ENCODE measurements around the gene PTPN4. TPM values are rescaled to one million over a fixed set of nuclear protein-coding genes. Genes with fewer than 3 reads are reported as not detected.
A peak's percentile ranks its signal among the peaks of the same experiment; 100 is the strongest.

The PTPN4 gene
- total RNA-seq, 1 experiment from 2014 or later: 80.5 TPM

- no peak overlapping the region for H3K14ac ChIP-seq (ENCODE audit: insufficient read depth, low read length)
- no peak overlapping the region for H3K4me2 ChIP-seq (ENCODE audit: insufficient read depth, insufficient read length, low read length)
- H3K4ac ChIP-seq (ENCODE audit: low read depth, low read length): no peak overlapping the region
- Mint-ChIP-seq H3K9me3 (no peaks in the 10 kb centered on the region), H3K4me1 (peaks cover 15 to 27% of the 10 kb centered on the region in 2 experiments), H3K4me3 (no peak overlapping the region), H3K27ac (peak overlapping the region in 1 of 3 experiments; percentile 28; a peak in 2 of 7 replicates), H3K27me3 (ENCODE audit: low read depth) (no peaks in the 10 kb centered on the region), H3K36me3 (ENCODE audit: insufficient read depth in 1 of 3, low read depth in 3 of 3) (peaks cover 2 to 12% (median 5%) of the 10 kb centered on the region in 3 experiments; a peak in 4 of 7 replicates)
- H3K27ac ChIP-seq (ENCODE audit: insufficient read length, low read depth, low read length): no peak overlapping the region
- no peak overlapping the region for H3K56ac ChIP-seq (ENCODE audit: insufficient read length, low read depth, low read length)
- H2BK20ac ChIP-seq (ENCODE audit: low read depth, low read length, poor library complexity, severe bottlenecking): no peak overlapping the region
- H2AK5ac ChIP-seq (ENCODE audit: insufficient read length, low read length): no peak overlapping the region
- no peak overlapping the region for H3K9ac ChIP-seq (ENCODE audit: extremely low read depth, insufficient read length, low read length)
- no peak overlapping the region for H3K18ac ChIP-seq (ENCODE audit: insufficient read length, low read depth, low read length)
- WGBS (ENCODE audit: extremely low coverage, insufficient read length, low lambda C conversion rate): no CpG with 5 or more reads among the region's 3 CpGs
- no peaks in the 10 kb centered on the region for H3K27me3 ChIP-seq (ENCODE audit: insufficient read depth, low read length)
- H3K9me3 ChIP-seq (ENCODE audit: control insufficient read depth, low read depth, low read length): no peaks in the 10 kb centered on the region
- no peak overlapping the region for H2AFZ ChIP-seq (ENCODE audit: low read length)
- H3K23ac ChIP-seq (ENCODE audit: insufficient read length, low read depth, low read length): no peak overlapping the region
- no peaks in the 10 kb centered on the region for H4K20me1 ChIP-seq (ENCODE audit: control insufficient read depth, insufficient read depth, insufficient read length)
- no peak overlapping the region for H3T11ph ChIP-seq (ENCODE audit: low read length)
- no peaks in the 10 kb centered on the region; the same call in 1 of the 2 replicates for H3K79me2 ChIP-seq (ENCODE audit: insufficient read depth, low read length)
- H2BK5ac ChIP-seq (ENCODE audit: insufficient read length, low read length): no peak overlapping the region
- H4K5ac ChIP-seq (ENCODE audit: insufficient read length, low read depth, low read length): no peak overlapping the region
- no peak overlapping the region for H2BK12ac ChIP-seq (ENCODE audit: insufficient read length, low read depth, low read length)
- H4K8ac ChIP-seq (replicated peaks; ENCODE audit: insufficient read length, low read depth, low read length): no peak overlapping the region
- H2BK15ac ChIP-seq (ENCODE audit: low read depth, low read length): no peak overlapping the region
- no peak overlapping the region for H4K91ac ChIP-seq (ENCODE audit: insufficient read length, low read depth, low read length)
- no peak for DNase-seq
- H3K79me1 ChIP-seq (ENCODE audit: insufficient read depth, low read depth, low read length, poor library complexity, severe bottlenecking): no peaks in the 10 kb centered on the region
- H3K4me1 ChIP-seq (ENCODE audit: insufficient read depth, low read length): peaks cover 5% of the 10 kb centered on the region; the same call in 1 of the 2 replicates
- no peak overlapping the region for H2BK120ac ChIP-seq (ENCODE audit: low read depth, low read length, poor library complexity, severe bottlenecking)
- TF ChIP-seq CTCF (conservative IDR thresholded peaks at IDR 0.05): no peak
- no peaks in the 10 kb centered on the region for H3K23me2 ChIP-seq (ENCODE audit: insufficient read length, low read depth, low read length, poor library complexity, severe bottlenecking)
These were observed 272.6 kb downstream of the PTPN4 start for GRCh38 chr2:120032297-120032696.

Other genes starting within 250 kb of the PTPN4 start
- gene SCTR, start 235.4 kb upstream of the PTPN4 start, total RNA-seq (2021): not detected in 2 replicates
- 0.20 and 0.46 TPM in 2 replicates for gene CFAP221, start 215.5 kb upstream of the PTPN4 start, total RNA-seq (2021)
- gene TMEM177, start 80.7 kb upstream of the PTPN4 start, total RNA-seq (2021): 26.4 and 28.4 TPM in 2 replicates